Gastroesophageal sphincter (tissue), 3 donors: ENCODE data around the gene UNC13C.

Source experiments
- EP300 ChIP-seq: sonication (generic); formaldehyde crosslinking; IDR thresholded peaks from one replicate; pipeline ENCODE4 v1.6.1; 2017; ENCODE audit warnings: antibody characterized with exemption, mild to moderate bottlenecking
- POLR2A ChIP-seq, 2 donors: fragments of 450-650 bp; IDR thresholded peaks; one replicate each; pipeline ENCODE4 v1.6.1; 2017; ENCODE audit warnings: antibody characterized with exemption in 2 of 2, mild to moderate bottlenecking in 2 of 2, moderate library complexity in 1 of 2
- POLR2AphosphoS5 ChIP-seq: sonication (generic); formaldehyde crosslinking; IDR thresholded peaks from one replicate; pipeline ENCODE4 v1.6.1; 2017; ENCODE audit warnings: antibody characterized with exemption
- TF ChIP-seq, protein P1 (sequence below), 4 experiments: fragments of 200-600 bp in 2 of 4; fragments of 450-650 bp in 2 of 4; sonication (generic) in 1 of 4; IDR thresholded peaks; one replicate each; pipeline ENCODE4 v1.5.1; 2017 to 2019; ENCODE audit warnings: antibody characterized with exemption in 4 of 4, mild to moderate bottlenecking in 2 of 4, moderate library complexity in 2 of 4

DNA sequence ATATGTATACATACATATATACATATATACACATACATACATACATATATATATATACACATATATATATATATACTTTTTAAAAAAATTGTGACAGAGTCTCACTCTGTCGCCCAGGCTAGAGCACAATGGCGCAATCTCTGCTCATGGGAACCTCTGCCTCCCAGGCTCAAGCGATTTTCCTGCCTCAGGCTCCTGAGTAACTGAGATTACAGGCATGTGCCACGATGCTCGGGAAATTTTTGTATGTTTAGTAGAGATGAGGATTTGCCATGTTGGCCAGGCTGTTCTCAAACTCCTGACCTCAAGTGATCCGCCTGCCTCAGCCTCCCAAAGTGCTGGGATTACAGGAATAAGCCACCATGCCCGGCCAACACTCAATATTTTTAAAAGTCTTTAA, 302.5 kb downstream of the UNC13C start:
- TF ChIP-seq, protein P1, sequence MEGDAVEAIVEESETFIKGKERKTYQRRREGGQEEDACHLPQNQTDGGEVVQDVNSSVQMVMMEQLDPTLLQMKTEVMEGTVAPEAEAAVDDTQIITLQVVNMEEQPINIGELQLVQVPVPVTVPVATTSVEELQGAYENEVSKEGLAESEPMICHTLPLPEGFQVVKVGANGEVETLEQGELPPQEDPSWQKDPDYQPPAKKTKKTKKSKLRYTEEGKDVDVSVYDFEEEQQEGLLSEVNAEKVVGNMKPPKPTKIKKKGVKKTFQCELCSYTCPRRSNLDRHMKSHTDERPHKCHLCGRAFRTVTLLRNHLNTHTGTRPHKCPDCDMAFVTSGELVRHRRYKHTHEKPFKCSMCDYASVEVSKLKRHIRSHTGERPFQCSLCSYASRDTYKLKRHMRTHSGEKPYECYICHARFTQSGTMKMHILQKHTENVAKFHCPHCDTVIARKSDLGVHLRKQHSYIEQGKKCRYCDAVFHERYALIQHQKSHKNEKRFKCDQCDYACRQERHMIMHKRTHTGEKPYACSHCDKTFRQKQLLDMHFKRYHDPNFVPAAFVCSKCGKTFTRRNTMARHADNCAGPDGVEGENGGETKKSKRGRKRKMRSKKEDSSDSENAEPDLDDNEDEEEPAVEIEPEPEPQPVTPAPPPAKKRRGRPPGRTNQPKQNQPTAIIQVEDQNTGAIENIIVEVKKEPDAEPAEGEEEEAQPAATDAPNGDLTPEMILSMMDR (IDR thresholded peaks at IDR 0.05), result no peak
- TF ChIP-seq POLR2A (IDR thresholded peaks at IDR 0.05) (no peak), POLR2AphosphoS5 (no peak), EP300 (no peak)
